GM18526 (cell line): ENCODE measurements around the gene CGB5.

Experiments
- POLR2A ChIP-seq: IDR thresholded peaks from 3 replicates; pipeline ENCODE4 v1.6.1; 2011; ENCODE audit not compliant: insufficient read length; ENCODE audit errors: extremely low read depth

The CGB5 gene

GRCh38 chr19:49085868-49086232, 42.2 kb downstream of the CGB5 start:
- TF ChIP-seq POLR2A: no peak

- no peak for TF ChIP-seq POLR2A
Measured at GRCh38 chr19:49086296-49086695, 42.6 kb downstream of the CGB5 start.

GRCh38 chr19:49091391-49092038, 47.9 kb downstream of the CGB5 start:
- no peak for TF ChIP-seq POLR2A

- TF ChIP-seq POLR2A: no peak
Measured at GRCh38 chr19:49092686-49093085, 49.0 kb downstream of the CGB5 start.
